ENCODE measurements around the gene L2HGDH.
A peak's percentile ranks its signal among the peaks of the same experiment; 100 is the strongest.
"Not testable (repeated sequence)": the region's sequence is repeated elsewhere in the genome, so short reads cannot be mapped to it uniquely, and the experiment has no call there.

L2HGDH gene

DNA sequence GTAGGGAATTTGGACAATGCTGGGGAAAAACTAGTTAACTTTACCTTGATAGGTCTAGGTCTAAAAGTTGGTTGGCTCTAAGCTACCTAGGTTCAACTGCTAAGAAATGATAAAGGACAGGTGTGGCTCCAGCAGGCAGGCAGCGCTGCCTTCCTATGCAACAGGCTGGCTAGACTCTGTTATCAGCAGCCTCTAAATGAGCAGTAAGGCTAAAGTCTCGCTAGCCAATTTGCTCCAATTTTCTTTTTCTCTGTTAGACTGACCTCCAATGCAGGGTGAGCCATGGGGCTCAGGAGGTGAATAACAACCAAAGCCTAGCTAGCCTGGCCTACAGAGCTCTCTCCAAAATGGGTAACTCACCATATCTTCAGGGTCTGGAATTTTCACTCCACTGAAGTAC, 26.6 kb upstream of the L2HGDH start:
- DNase-seq = no peak

- DNase-seq = no peak
These were observed 24.2 kb upstream of the L2HGDH start for GRCh38 chr14:50335989-50336824.

DNA sequence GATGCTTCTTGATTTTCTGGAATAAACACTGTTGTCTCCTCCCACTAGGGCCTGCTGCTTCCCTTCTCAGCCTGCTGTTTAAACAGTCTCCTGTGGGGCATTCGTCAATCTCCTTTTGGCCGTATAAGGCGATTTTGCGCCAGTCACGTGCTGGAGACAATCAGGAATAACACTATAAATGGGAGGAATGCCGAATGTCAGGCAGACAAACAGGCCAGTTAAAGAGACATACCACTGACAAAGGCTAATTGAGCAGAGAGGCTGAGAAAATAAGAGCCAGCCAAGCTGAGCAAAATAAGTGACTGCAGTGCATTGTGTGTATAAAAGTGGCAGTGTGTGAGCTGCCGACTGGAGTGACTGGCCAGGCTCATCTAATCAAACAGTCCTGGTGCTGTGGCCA, 23.4 kb upstream of the L2HGDH start:
- peak; percentile 74 for DNase-seq

DNA sequence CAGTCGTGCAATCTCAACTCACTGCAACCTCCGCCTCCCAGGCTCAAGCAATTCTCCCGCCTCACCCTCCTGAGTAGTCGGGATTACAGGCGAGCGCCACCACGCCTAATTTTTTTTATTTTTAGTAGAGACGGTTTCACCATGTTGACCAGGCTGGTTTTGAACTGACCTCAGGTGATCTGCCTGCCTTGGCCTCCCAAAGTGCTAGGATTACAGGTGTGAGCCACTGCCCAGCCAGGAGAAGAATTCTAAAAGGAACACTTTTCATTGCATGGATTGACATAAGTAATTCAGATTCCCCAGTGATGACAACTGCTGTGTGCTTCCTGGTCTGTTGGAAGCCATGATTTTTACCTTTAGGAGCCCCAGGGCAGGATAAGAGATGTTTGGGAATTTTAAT, 22.2 kb upstream of the L2HGDH start:
- DNase-seq = no peak

GRCh38 chr14:50333014-50333509, 21.0 kb upstream of the L2HGDH start:
- no peak for DNase-seq

DNA sequence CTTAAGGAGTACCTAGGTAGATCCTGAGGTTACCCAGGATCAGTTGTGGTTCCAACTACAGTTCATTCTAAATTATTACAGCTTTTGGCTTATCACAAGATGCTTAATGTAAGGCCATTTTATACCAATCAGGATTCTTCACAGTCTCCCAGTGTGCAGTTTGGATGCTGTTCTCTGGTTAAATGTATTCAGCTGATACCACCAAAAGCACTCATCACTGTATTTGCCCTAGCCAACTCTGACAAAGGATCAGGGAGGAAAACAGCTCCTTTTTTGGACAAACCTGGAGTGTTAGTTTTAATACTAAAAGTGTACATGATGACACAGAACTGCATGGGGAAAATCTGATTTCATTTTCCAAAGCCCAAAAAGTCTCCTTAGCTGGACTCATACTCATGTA, 19.6 kb upstream of the L2HGDH start:
- DNase-seq = no peak

- DNase-seq = peak; percentile 85
These were observed 9.1 kb upstream of the L2HGDH start for GRCh38 chr14:50321009-50321660.

DNA sequence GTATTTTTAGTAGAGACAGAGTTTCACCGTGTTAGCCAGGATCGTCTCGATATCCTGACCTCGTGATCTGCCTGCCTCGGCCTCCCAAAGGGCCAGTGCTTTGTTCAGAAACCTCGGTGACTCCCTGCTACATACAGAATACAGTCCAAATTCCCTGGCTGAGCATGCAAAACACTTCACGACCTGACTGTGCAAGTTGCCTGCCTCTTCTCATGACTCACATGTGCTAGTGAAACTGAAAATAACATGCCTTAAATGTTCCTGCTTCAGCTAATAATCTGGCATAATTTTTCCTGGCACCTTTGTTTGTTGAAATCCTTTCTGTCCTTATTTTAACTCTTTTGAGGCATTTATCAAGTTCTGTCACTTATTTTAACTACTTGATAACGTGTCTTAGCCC, 8.3 kb upstream of the L2HGDH start:
- DNase-seq = no peak

DNA sequence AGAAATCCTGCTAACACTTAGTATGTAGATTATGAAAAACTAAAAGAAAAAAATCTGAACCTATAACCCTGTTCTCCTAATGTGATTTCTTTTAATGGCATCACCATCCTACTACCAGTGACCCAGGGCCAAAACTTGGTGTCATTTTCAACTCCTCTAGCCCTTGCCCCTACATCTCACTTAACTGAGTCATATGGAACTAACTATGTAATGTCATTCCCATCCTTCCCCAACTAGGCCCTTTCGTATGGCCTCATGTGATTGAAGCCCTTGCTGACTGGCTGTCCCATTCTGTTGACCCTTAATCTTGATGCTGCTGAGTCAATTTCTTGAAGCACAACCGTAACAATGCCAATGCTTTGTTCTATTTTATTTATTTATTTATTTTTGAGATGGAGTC, 7.7 kb upstream of the L2HGDH start:
- DNase-seq = no peak

- DNase-seq = no peak
These were observed 7.3 kb upstream of the L2HGDH start for GRCh38 chr14:50319293-50319692.

DNA sequence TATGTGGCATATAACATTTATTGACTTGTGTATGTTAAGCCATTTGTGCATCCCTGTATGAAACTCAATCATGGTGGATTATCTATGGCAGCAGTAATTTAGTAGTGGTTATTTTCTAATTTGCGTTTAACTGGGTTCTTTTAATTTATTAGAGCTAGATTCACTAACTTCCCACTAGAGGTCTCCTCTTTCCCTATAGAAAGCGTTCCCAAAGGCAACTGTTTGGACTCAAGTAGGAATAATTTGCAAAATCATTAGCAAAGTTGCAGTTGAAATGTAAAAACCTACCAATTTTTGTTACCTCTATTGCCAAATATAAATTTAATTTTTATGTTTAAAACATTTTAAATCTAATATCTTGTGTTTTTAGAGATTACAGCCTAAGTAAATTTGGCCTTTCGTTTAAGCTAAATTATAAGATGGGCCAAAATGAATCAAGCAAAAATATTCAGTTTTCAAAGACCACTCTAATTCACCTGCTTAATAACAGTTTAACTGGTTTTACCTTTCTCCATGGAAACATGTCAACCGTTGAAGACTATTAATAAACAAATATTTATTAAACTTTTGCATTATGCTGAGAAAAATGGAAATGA, 6.1 kb upstream of the L2HGDH start:
- DNase-seq = peak; percentile 62

DNA sequence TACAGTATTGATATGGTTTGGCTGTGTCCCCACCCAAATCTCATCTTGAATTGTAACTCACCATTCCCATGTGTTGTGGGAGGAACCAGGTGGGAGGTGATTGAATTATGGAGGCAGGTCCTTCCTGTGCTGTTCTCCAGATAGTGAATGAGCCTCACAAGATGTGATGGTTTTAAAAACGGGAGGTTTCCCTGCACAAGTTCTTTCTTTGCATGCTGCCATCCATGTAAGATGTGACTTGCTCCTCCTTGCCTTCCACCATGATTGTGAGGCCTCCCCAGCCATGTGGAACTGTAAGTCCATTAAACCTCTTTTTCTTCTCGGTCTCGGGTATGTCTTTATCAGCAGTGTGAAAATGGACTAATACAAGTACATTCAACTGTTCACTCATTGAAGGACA, 2.1 kb upstream of the L2HGDH start:
- not testable (repeated sequence) for DNase-seq

DNA sequence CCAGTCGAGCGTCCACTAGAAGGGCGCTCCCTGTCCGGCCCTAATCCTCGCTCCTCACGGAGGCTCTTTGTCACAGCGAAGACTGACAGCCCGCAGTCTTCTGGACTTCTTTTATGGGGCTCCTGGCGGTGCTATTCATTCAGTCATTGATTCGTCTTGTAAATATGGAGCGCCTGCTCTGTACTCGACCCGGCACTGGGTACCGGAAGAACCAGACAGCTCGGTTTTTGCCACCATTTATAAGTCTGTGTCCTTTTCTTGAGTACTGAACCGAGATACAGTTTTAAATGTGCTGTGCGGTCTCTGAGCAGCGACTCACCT, 665 bp upstream of the L2HGDH start:
- peak; percentile 75 for DNase-seq

DNA sequence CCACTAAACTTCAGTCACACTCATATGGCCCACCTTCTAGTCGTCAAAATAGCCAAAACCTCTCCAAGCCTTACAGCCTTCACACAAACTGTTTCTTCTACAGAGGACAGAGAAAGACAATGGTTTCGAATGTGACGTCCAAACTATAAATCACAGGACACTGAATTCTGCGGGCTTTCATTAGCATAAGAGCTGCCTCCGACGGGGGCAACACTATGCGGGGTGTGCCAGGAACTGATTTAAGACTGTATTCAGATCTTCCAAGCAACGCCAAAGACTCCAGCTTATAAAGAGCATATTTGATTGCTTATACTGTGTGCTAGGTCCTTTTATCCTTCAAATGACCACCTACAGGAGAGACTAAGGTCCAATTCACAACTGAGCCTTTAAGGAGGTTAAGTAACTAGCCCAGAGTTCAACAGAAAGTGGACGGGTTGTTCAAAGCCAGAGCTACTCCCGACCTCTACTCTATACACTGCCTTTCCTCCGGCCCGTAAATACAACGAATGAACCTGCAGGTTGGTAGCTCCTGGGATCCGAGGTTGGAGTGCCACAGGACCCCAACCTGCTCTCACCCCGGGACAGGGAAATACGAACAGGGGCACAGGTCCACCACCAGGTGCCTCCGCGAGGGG, 575 bp downstream of the L2HGDH start:
- DNase-seq = peak; percentile 63

GRCh38 chr14:50310445-50310844, 1.6 kb downstream of the L2HGDH start:
- no peak for DNase-seq

GRCh38 chr14:50308363-50308915, 3.6 kb downstream of the L2HGDH start:
- no peak for DNase-seq

DNA sequence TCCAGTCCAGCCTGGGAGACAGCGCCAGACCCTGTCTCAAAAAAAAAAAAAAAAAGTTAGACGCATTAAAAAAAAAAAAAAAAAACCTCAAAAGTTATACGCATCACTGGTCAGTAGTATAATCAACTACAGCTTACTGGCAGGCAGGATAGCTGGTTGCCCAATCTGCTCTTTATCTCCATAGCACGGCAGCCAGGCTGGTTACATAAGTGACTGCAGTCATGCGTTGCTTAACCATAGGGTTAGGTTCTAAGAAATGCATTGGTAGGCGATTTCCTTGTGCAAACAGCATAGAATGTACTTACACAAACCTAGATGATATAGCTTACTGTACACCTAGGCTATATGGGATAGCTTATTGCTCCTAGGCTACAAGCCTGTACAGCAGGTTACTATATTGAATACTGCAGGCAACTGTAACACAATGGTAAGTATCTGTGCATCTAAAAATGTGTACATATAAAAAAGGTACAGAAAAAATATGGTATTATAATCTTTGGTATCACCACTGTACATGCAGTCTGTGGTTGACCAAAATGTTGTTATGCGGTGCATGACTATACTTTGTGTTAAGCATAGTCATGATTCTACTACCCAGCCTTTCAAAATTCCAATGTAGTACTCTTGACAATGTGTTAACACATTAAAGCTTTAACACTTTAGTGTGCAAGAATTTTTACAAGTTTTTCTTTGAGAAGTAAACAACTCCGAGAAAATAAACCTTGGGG, 8.1 kb downstream of the L2HGDH start:
- no peak for DNase-seq

GRCh38 chr14:50301914-50302313, 10.1 kb downstream of the L2HGDH start:
- DNase-seq = no peak

DNA sequence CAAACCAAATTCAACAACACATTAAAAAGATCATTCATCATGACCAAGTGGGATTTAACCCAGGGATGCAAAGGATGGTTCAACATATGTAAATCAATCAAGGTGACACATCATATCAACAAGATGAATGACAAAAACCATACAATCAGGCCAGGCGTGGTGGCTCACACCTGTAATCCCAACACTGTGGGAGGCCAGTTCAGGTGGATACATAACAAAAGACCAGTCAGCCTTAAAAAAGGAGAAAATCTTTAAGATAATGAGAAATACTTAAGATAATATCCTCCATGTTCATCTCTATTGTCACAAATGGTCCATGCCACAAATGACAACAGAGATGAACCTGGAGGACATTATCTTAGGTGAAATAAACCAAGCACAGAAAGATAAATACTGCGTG, 12.4 kb downstream of the L2HGDH start:
- no peak for DNase-seq

DNA sequence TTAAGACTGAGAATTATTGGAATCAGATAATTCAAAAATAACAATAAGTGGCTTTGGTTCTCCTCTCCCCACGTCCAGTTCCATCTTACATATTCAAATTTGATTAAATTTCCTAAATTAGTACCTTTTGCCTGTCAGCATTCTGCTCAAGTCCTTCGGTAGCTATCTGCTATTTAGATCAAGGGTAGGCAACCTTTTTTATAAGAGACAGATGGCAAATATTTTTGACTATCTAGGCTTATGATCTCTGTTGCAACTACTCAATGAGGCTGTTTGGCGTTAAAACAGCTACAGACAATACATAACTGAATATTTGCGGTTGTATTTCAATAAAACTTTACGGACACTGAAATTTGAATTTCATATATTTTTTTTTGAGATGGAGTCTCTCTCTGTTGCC, 21.7 kb downstream of the L2HGDH start:
- no peak for DNase-seq

GRCh38 chr14:50288146-50288545, 23.9 kb downstream of the L2HGDH start:
- no peak for DNase-seq

- no peak for DNase-seq
These were observed 26.2 kb downstream of the L2HGDH start for GRCh38 chr14:50285861-50286260.

DNA sequence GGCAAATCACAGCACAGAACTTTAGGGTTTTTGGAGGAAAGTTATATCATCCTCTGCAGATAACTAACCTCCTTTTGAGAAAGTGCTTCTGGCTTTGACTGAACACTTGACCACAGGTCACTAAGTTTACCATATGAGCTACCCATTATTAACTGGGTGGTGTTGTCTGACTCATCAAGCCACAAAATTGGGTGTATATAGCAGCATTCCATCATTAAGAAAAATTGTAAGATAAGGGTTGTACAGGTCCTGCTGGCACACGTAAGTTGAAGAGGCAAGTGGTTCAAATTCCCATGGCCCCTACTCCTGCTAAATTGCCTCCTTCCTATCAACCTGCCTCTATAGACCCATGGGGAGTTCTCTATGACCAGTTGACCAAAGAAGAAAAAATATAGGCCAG, 39.5 kb downstream of the L2HGDH start:
- DNase-seq = no peak
